Measurements from ENCODE around the gene POT1. TPM values are rescaled to one million over a fixed set of nuclear protein-coding genes. Genes with fewer than 3 reads are reported as not detected.

Gene POT1
- total RNA-seq, 1 donor from 2014 or later, result 30.9 TPM

DNA sequence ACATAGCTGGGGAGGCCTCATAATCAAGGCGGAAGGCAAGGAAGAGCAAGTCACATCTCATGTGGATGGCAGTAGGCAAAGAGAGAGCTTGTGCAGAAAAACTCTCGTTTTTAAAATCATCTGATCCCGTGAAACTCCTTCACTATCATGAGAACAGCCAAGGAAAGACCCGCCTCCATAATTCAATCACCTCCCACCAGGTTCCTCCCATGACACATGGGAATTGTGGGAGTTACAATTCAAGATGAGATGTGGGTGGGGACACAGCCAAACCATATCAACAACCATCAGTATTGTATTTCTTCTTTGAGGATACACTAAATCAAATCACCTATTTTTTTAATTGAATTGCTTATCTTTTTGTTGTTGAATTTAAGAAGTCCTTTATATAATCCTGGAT, 16.7 kb downstream of the POT1 start:
- DNase-seq (ENCODE audit: low spot score), result no peak

DNA sequence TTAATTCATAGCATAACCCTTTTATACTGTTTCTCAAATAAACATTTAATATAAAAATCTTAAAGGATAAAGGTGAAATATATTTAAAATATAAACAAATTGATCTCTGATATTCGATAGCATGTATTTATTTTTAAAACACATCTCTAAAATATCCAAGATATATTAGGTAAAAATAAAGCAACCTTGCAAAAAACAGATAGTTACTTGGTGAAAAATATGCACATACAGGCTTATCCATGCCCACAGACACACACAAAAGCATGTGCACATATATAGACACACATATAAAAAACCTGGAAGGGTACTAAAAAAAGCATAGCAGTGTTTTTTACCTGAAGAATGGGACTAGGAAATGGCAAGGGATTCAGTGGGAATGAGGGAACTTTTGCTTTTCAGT, 19.8 kb downstream of the POT1 start:
- DNase-seq (ENCODE audit: low spot score), result no peak

DNA sequence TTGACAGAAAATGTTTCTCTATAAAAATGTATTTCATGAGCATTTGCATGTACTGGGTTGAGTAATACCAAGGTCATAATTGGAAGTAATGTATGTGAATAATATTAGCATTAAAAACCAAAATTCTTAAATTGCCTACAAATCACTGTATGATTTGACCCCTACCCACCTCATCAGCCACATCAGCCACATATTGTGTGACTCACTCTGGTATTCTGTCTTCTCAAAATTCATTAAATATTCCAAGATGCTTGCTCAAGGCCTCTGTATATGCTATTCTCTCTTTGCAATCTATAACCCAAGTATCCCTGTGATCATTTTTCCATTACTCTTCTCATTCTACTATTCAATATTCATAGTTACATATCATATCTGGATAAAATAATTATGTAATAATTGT, 21.4 kb downstream of the POT1 start:
- no peak for DNase-seq (ENCODE audit: low spot score)

- no peak for DNase-seq (ENCODE audit: low spot score)
Measured at GRCh38 chr7:124907490-124907889, 22.1 kb downstream of the POT1 start.

DNA sequence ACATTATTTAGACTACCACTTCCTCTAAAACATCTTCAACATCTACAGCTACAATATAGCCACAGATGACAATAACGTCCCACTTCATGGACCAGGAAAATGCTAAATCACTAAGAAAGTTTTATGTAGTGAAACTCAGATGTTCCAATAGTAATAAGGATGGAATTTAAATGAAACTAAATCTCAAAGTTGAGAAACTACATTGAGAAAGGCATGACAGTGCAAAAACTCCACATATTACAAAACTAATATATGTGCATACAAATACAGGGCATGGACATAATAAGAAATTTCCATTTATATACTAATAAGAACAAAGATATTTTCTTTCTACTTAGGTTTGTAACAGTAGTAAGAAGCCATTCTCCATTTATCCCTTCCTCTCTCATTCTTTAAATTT, 31.1 kb downstream of the POT1 start:
- no peak for DNase-seq (ENCODE audit: low spot score)

DNA sequence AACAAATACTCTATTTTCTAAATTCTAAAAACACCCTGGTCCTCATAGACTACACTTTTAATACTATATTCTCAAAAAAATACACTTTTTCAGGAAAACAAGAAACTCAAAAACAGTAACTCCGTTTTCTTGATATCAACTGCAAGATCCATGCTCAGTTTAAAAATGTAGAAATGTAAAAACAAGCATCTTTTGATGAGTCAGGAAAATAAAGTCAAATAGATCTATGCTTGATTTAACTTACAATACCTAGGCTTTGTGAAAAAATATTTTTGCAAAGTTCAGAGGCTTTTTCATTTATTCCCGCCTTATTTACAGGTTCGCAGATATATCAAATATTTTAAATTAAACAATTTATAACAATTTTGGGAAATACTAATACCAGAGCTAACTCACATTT, 33.6 kb downstream of the POT1 start:
- no peak for DNase-seq (ENCODE audit: low spot score)

DNA sequence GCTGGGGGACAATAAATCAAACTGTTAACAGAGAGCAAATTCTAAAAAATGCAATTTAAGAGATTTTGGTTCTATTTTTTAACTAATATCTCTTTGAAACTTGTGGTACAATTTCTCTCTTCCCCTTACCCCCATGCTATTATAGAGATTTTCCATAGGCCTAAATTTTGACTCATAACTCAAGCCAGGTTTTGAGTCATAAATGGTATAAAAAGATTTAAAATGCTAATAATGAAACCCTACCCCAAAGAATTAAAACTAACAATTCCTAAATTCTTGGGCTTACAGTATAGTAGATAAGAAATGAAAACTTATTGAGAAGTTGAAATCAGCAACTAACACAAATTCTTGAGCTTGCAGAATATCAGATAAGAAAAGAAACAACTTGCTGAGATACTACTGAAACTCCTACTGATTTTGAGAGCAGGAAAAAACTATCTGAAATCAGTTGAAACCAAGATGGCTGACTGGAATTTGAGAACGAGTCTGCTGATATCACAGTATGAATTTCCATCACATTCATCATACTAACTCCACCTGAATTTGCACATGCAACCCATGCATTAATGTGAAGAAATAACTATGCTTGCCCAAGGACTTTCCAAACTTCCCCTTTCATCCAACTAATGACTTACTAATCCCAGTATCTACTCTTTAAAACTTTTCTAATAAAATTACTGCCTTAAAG, 36.3 kb downstream of the POT1 start:
- no peak for DNase-seq (ENCODE audit: low spot score)

- DNase-seq (ENCODE audit: low spot score), result no peak
Measured at GRCh38 chr7:124887247-124887646, 42.4 kb downstream of the POT1 start.

- DNase-seq (ENCODE audit: low spot score), result no peak
Measured at GRCh38 chr7:124881981-124882380, 47.6 kb downstream of the POT1 start.

DNA sequence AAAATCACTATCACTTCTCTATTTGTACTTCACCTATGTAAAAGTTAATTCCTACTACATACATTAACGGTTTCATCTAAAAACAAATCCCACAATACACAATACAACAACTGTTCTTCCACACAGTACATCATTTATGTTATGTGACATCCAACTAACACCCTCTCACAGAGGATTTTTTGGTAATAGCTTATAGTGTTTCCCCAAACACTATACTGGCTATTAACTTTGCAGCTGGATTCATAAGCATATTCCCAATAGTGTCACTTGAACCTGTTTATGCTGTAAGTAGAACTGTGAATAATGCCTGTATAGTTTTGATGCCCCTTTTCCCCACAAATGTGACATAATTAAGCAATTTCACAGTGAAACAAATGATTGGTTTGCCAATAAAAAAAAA, 49.9 kb downstream of the POT1 start:
- DNase-seq (ENCODE audit: low spot score), result no peak

- no peak for DNase-seq (ENCODE audit: low spot score)
Measured at GRCh38 chr7:124879103-124879502, 50.5 kb downstream of the POT1 start.

GRCh38 chr7:124874644-124875163, 54.9 kb downstream of the POT1 start:
- no peak for DNase-seq (ENCODE audit: low spot score)

DNA sequence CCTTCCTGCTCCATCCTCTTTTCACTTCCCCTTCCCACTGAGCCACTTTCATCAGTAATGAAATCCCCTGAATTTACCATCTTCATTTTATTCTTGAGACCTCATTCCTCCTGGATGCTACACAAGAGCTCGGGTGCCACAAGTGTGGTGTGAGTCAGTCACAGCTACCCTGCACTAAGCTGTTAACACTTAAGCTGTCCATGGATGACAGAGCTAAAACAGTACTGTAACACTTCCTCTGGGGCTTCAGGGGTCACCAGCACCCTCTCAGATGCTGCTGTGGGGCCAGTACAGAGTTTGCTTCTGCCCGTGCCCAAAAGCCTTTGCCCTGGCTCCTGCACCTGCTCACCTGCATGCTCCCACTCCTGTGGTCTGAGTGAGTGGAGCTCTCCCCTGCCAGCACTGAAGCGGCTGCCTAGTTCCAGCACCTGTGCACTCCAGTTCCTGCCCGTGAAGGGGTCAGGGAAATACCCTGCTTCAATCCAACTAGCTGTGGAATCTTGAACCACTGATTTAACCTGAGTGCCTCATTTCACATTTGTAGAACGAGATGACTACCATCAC, 71.9 kb downstream of the POT1 start:
- no peak for DNase-seq (ENCODE audit: low spot score)

GRCh38 chr7:124856299-124856888, 73.2 kb downstream of the POT1 start:
- DNase-seq (ENCODE audit: low spot score), result no peak

DNA sequence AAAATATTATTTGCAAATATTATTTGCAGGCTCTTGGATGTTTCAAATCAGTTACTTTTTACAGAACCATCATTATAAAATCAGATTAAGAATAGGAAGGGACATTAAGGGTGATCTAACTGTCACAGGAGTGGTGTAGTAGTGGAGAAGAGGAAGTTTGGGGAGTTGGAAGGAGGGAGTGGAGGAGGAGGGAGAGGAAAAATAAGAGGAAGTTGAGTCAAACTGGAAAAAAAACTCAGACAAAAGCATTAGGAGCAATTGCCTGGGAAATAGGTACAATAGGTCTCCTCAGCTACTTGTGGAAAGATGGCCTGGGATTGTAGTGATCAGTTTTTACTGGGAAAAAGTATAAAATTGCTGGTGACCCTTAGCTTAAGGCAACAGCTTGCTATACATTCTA, 86.3 kb downstream of the POT1 start:
- DNase-seq (ENCODE audit: low spot score), result no peak

- no peak for DNase-seq (ENCODE audit: low spot score)
Measured at GRCh38 chr7:124840435-124840834, 89.2 kb downstream of the POT1 start.

DNA sequence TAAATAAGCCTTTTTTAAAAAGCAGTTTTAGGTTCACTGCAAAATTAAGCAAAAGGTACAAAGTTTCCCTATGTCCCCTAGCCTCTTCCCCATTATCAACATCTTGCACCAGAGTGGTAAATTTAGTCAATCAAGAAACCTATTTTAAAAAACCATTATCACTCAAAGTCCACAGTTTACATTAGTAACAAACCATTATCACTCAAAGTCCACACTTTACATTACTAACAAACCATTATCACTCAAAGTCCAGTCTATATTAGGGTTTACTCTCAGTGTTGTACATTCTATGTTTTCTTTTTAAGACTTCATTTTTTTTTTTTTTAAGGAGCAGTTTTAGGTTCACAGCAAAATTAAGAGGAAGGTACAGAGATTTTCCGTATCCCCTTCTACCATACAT, 89.9 kb downstream of the POT1 start:
- DNase-seq (ENCODE audit: low spot score), result no peak

DNA sequence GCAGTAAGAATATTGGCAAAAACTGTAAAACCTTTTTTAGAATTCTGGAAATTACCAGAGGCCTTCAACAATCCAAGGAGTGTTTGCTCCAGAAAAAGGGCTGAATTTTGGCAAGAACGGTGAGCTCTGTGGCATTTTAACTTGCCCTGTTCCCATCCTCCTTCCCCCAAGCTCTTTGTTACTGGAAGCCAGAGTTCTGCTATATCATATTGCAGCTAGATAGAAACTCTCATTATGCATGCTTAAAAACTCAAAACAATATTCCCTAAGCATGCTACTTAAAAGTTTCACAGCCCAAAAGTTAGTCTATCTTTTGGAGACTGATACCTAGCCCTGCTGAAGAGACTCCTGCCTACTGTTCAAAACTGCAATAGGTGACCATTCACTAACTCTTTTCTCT, 93.5 kb downstream of the POT1 start:
- DNase-seq (ENCODE audit: low spot score), result no peak

- DNase-seq (ENCODE audit: low spot score), result no peak
Measured at GRCh38 chr7:124818807-124819206, 110.8 kb downstream of the POT1 start.

DNA sequence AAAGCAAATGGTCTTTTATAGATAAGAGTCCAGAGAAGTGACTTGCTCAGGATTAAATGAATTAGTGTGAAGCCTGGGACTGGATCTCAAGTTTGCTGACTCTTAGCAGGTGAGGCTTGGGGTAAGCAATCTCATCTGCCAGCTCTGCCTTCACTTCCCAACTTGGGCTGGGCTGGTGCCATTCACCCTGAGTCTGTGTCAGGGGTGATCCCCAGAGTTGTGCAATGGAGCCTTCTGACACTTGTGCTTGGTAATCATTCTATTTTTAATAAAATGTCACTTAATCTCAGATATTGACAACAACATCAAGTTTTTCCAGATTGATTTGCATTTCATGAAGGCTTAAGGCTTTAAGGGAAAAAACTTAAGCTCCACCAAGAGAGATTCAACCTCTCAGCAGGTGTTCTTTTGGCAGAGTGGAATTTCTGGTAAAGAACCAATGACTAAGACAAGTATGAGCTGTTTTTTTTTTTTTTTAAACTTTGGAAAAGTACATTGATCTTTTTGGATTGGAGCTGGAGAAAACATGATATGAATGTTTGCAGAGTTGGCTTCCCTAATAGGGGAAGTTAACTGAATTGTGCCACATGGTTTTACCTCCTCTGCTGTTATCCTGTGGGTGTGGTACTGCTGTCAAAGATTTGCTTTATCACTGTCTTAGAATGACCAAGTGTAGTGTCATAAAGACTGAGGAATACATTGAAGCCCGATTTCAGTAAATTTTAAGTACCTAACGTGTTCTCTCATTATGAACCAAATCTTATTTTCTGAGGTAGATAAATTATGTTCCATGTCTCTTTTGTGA, 115.4 kb downstream of the POT1 start:
- no peak for DNase-seq (ENCODE audit: low spot score)

DNA sequence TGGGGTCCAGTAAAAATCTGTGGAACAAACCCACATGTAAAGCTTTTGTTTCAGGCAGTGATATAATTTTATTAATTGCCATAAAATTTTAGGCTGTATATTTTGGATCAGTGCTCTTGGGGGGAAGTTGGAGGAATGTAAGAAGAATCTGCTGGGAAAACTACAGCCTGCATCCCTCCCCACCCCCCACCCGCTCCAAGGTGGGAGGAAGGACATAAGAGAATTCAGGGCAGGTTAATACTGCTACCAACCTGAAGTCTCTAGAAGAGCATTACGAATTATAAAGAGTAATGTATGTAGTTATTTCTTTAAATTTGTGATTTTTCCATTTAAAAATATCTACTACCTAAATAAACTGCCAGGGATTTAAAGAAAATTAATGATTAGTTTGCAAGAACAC, 116.9 kb downstream of the POT1 start:
- DNase-seq (ENCODE audit: low spot score), result no peak

DNA sequence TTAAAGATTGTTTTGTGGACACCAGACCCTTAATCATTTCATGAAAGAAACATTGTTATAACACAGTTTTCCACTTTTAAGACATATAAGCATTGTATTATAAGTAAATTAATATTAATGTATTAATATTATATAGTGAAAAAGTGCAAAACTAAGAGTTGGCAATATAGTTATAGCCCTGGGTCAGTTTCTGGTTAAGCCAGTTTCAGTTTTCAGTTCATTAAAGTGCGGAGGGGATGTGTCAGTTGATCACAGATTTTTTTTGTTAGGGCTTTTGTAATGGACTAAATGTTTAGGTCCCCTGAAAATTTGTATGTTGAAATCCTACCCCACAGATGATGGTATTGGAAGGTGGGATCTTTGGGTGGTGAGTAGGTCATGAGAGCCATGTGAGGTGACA, 118.3 kb downstream of the POT1 start:
- DNase-seq (ENCODE audit: low spot score), result no peak

DNA sequence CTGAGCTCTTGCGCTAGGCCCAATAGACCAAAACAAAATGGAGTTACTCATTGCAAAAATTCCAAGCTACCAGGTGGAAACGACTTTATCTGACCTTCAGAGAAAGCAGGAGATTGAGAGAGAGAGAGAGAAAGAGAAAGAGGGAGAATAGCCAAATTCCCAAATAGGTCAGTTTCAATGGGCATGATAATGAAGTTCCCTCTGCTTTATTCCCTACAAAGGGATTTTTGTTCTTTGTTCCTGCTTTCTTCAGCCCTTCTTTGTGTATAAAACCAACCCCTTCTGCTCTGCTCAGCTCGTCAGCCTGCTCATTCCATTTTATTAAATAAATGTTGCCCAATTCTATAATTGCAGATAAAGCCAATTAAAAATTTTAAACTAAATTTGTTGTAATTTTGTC, 119.0 kb downstream of the POT1 start:
- no peak for DNase-seq (ENCODE audit: low spot score)

Measured in ureter (tissue), 1 donor.